ENCODE measurements around the gene MMEL1. TPM values are rescaled to one million over a fixed set of nuclear protein-coding genes. Genes with fewer than 3 reads are reported as not detected.
"Not testable (repeated sequence)": the region's sequence is repeated elsewhere in the genome, so short reads cannot be mapped to it uniquely, and the experiment has no call there.

MMEL1 gene
- total RNA-seq (2014; rRNA removed; shearing (Covaris generic)): not detected in 2 replicates

DNA sequence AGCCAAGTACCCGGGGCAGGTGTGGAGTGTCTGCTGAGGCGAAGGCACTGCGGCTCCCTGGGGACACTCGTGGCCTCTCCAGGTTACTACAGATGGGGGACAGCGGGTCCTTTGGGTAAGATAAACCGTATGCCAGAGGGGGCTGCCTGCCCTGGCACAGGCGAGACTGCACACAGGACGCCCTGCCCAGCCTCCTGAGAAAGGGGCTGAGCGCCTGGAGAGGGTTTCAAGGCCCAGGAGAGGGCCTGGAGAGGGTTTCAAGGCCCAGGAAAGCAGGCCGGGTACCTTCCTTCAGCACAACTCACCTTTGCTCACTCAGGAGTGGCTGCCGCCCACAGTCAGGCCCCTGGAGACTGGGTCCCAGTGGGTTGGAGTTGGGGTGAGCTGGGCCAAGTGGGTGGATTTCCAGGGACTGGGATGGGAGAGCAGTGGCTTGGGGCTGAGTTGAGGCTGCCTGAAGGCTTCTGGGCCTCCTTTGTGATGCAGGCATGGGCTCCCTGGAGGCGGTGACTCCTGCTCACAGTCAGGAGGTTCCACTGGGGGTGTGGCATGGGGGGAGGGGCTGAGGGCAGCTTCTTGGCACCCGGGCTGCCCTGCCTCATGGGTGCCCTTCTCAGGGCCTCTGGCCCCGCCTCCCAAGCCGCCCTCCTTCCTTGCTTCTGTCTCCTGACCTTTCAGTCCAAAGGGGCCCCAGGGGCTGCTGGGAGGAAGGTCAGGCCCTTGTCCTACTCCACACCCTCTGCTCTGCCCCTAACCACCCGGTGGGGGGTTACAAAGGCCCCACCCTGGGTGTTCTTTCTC is at the start of gene MMEL1:
Gene MMEL1, minus strand, starts transcription at position 456 of the 801 bp plus-strand sequence. CDS start 3,532 bp downstream, outside the sequence.
- peaks cover 7% of the 10 kb centered on the region for H3K9me3 ChIP-seq (replicated peaks)
- DNase-seq: no peak
- H3K27me3 ChIP-seq: peaks cover 19% of the 10 kb centered on the region

DNA sequence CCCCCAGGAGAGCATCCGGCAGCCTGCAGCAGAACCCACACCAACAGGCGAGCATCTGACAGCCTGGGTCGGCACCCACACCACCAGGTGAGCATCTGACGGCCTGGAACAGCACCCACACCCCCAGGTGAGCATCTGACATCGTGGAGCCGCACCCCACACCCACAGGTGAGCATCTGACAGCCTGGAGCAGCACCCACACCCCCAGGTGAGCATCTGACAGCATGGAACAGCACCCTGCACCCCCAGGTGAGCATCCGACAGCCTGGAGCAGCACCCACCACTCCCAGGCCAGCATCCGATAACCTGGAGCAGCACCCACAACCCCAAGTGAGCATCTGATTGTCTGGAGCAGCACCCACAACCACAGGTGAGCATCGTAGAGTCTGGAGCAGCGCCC is 43.9 kb upstream of the MMEL1 start:
- not testable (repeated sequence) for H3K27me3 ChIP-seq; H3K4me3 ChIP-seq; H3K36me3 ChIP-seq; H3K9me3 ChIP-seq (replicated peaks); H3K4me1 ChIP-seq; H3K27ac ChIP-seq; DNase-seq

More for the DNA sequence above, at the start of gene MMEL1:
- Histone ChIP-seq H3K4me3 (no peak within 1 kb of the TSS), H3K36me3 (no peaks in the 10 kb centered on the region), H3K27ac (no peak within 1 kb of the TSS), H3K4me1 (no peaks in the 10 kb centered on the region)

DNA sequence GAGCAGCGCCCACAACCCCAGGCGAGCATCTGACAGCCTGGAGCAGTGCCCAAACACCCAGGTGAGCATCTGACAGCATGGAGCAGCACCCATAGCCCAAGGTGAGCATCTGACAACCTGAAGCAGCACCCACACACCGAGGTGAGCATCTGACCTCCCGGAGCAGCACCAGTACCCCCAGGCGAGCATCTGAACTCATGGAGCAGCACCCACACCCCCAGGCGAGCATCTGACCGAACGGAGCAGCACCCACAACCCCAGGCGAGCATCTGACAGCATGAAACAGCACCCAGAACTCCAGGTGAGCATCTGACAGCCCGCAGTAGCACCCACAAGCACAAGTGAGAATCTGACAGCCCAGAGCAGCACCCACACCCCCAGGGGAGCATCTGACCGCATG is 38.8 kb upstream of the MMEL1 start:
- DNase-seq: peak in 1 of 2 experiments; percentile 34

DNA sequence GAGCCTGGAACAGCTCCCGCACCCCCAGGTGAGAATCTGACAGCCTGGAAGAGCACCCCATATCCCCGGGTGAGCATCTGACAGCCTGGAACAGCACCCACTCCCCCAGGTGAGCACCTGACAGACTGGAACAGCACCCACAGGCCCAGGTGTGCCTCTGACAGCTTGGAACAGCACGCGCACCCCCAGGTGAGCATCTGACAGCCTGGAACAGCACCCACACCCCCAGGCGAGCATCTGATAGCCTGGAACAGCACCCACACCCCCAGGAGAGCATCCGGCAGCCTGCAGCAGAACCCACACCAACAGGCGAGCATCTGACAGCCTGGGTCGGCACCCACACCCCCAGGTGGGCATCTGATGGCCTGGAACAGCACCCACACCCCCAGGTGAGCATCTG is 27.0 kb upstream of the MMEL1 start:
- H3K4me1 ChIP-seq; H3K36me3 ChIP-seq; H3K4me3 ChIP-seq; H3K27ac ChIP-seq; H3K9me3 ChIP-seq (replicated peaks); H3K27me3 ChIP-seq: not testable (repeated sequence)
- peak in 1 of 2 experiments; percentile 59 for DNase-seq

More for the DNA sequence above, 38.8 kb upstream of the MMEL1 start:
- not testable (repeated sequence) for H3K9me3 ChIP-seq (replicated peaks); H3K27ac ChIP-seq; H3K4me3 ChIP-seq; H3K36me3 ChIP-seq; H3K4me1 ChIP-seq; H3K27me3 ChIP-seq

- not testable (repeated sequence) for H3K9me3 ChIP-seq (replicated peaks); H3K4me1 ChIP-seq; H3K4me3 ChIP-seq; H3K36me3 ChIP-seq; H3K27ac ChIP-seq; H3K27me3 ChIP-seq
- peak in 1 of 2 experiments; percentile 60 for DNase-seq
These were observed 25.1 kb upstream of the MMEL1 start for GRCh38 chr1:2657909-2658308.

GRCh38 chr1:2657124-2657523 is 24.3 kb upstream of the MMEL1 start:
- not testable (repeated sequence) for H3K4me1 ChIP-seq; H3K27me3 ChIP-seq; H3K36me3 ChIP-seq; H3K9me3 ChIP-seq (replicated peaks); H3K27ac ChIP-seq; H3K4me3 ChIP-seq
- peak; percentile 24 to 52 for DNase-seq

DNA sequence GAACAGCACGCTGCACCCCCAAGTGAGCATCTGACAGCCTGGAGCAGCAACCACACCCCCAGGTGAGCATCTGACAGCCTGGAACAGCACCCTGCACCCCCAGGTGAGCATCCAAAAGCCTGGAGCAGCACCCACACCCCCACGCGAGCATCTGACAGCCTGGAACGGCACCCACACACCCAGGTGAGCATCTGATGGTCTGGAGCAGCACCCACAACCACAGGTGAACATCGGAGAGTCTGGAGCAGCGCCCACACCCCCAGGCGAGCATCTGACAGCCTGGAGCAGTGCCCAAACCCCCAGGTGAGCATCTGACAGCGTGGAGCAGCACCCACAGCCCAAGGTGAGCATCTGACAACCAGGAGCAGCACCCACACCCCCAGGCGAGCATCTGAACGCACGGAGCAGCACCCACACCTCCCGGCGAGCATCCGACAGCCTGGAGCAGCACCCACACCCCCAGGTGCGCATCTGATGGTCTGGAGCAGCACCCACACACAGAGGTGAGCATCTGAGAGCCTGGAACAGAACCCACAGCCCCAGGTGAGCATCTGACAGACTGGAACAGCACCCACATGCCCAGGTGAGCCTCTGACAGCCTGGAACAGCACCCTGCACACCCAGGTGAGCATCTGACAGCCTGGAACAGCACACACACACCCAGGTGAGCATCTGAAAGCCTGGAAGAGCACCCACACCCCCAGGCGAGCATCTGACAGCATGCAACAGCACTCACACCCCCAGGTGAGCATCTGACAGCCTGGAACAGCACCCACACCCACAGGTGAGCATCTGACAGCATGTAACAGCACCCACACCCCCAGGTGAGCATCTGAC is 23.0 kb upstream of the MMEL1 start:
- H3K9me3 ChIP-seq (replicated peaks); H3K27me3 ChIP-seq; H3K4me1 ChIP-seq; H3K36me3 ChIP-seq; H3K27ac ChIP-seq; H3K4me3 ChIP-seq: not testable (repeated sequence)
- DNase-seq: peak; percentile 16 to 36

DNA sequence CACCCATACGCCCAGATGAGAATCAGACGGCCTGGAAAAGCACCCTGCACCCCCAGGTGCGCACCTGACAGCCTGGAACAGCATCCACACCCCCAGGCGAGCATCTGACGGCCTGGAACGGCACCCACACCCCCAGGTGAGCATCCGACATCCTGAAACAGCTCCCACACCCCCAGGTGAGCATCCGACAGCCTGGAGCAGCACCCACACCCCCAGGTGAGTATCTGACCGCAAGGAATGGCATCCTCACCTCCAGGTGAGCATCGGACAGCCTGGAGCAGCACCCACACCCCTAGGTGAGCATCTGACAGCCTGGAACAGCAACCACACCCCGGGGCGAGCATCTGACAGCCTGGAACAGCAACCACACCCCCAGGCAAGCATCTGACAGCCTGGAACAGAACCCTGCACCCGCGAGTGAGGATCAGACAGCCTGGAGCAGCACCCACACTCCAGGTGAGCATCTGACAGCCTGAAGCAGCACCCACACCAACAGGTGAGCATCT is 21.7 kb upstream of the MMEL1 start:
- not testable (repeated sequence) for H3K4me1 ChIP-seq; H3K36me3 ChIP-seq; H3K4me3 ChIP-seq; H3K27me3 ChIP-seq; H3K27ac ChIP-seq; H3K9me3 ChIP-seq (replicated peaks)
- peak in 1 of 2 experiments; percentile 21 for DNase-seq

DNA sequence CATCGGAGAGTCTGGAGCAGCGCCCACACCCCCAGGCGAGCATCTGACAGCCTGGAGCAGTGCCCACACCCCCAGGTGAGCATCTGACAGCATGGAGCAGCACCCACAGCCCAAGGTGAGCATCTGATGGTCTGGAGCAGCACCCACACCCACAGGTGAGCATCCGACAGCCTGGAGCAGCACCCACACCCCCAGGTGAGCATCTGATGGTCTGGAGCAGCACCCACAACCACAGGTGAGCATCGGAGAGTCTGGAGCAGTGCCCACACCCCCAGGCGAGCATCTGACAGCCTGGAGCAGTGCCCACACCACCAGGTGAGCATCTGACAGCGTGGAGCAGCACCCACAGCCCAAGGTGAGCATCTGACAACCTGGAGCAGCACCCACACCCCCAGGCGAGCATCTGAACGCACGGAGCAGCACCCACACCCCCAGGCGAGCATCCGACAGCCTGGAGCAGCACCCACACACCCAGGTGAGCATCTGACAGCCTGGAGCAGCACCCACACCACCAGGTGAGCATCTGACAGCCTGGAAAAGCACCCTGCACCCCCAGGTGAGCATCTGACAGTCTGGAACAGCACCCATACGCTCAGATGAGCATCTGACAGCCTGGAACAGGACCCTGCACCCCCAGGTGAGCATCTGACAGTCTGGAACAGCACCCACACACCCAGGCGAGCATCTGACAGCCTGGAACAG is 21.1 kb upstream of the MMEL1 start:
- not testable (repeated sequence) for H3K27ac ChIP-seq; H3K36me3 ChIP-seq; H3K4me1 ChIP-seq; H3K4me3 ChIP-seq; H3K9me3 ChIP-seq (replicated peaks); H3K27me3 ChIP-seq
- DNase-seq: peak in 1 of 2 experiments; percentile 54

GRCh38 chr1:2652926-2653571 is 20.2 kb upstream of the MMEL1 start:
- H3K27me3 ChIP-seq; DNase-seq; H3K9me3 ChIP-seq (replicated peaks); H3K4me1 ChIP-seq; H3K36me3 ChIP-seq; H3K4me3 ChIP-seq; H3K27ac ChIP-seq: not testable (repeated sequence)

GRCh38 chr1:2652152-2652925 is 19.5 kb upstream of the MMEL1 start:
- H3K4me1 ChIP-seq; H3K27ac ChIP-seq; DNase-seq; H3K36me3 ChIP-seq; H3K9me3 ChIP-seq (replicated peaks); H3K27me3 ChIP-seq; H3K4me3 ChIP-seq: not testable (repeated sequence)

DNA sequence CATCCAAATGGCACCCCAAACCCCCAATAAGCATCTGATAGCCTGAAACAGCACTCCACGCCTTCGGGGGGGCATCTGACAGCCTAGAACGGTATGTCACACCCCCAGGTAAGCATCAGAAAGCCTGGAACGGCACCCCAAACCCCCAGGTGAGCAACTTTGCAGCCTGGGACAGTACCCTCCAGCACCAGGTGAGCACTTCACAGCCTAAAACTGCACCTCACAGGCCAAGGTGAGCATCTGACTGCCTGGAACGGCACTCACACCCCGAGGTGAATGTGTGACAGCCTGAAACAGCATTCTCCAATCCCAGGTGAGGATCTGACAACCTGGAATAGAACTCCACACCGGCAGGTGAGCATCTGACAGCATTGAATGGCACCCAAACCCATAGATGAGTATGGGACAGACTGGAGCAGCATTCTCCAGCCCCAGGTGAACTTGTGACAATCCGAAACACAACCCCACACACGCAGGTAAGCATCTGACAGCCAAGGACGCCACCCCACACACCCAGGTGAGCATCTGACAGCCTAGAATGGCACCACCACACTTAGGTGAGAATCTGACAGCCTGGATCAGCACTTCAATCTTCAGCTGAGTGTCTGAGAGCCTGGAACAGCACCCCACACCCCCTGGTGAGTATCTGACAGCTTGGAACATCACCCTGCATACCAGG is 18.3 kb upstream of the MMEL1 start:
- DNase-seq: no peak
- peaks cover 7% of the 10 kb centered on the region for H3K9me3 ChIP-seq (replicated peaks)

GRCh38 chr1:2646837-2647236 is 14.0 kb upstream of the MMEL1 start:
- Histone ChIP-seq H3K36me3 (no peaks in the 10 kb centered on the region), H3K27ac (no peak overlapping the region), H3K4me3 (no peak overlapping the region), H3K4me1 (no peaks in the 10 kb centered on the region), H3K9me3 (replicated peaks) (peaks cover 7% of the 10 kb centered on the region), H3K27me3 (no peaks in the 10 kb centered on the region; the same call in 1 of the 2 replicates)
- peak in 1 of 2 experiments; percentile 35 for DNase-seq

More for the DNA sequence above, 18.3 kb upstream of the MMEL1 start:
- H3K27me3 ChIP-seq: no peaks in the 10 kb centered on the region; the same call in 1 of the 2 replicates
- no peak overlapping the region for H3K4me3 ChIP-seq
- H3K27ac ChIP-seq: no peak overlapping the region
- H3K4me1 ChIP-seq: no peaks in the 10 kb centered on the region
- no peaks in the 10 kb centered on the region for H3K36me3 ChIP-seq
